GM12878 (cell line): ENCODE results near the gene NTF4. TPM values are rescaled to one million over a fixed set of nuclear protein-coding genes. Genes with fewer than 3 reads are reported as not detected.
"Not testable (repeated sequence)": the region's sequence is repeated elsewhere in the genome, so short reads cannot be mapped to it uniquely, and the experiment has no call there.

ENCODE experiments used
- ATAC-seq: fragments of 200-7000 bp; cut with Tn5 transposase; 3 replicates; pipeline ENCODE4 v1.9.1; 2020; ENCODE audit warnings: mild to moderate bottlenecking, moderate library complexity
- BruUV-seq: library from RNA; stranded (reverse); fragments of 400-500 nt; replicated peaks from 2 replicates; lab custom pipeline; 2021; lab: Mats Ljungman, UMichigan
- CTCF ChIA-PET: fragments of 300-600 bp; sonication (Branson Sonifier 250); formaldehyde crosslinking; extraction: SDS; loops from one replicate; lab custom pipeline; 2021; ENCODE audit warnings: inconsistent platforms; lab: Yijun Ruan, JAX
- POLR2A ChIA-PET: fragments of 350-600 bp; formaldehyde crosslinking; extraction: SDS; loops from one replicate; lab custom pipeline; 2021; ENCODE audit warnings: inconsistent platforms; lab: Charles Lee
- RAD21 ChIA-PET: fragments of 300-600 bp; sonication (Branson Sonifier 250); formaldehyde crosslinking; loops from one replicate; lab custom pipeline; 2023; ENCODE audit warnings: antibody characterized with exemption; ENCODE audit not compliant: unreplicated experiment; lab: Charles Lee
- SMC1A ChIA-PET: fragments of 300-600 bp; sonication (Branson Sonifier 250); formaldehyde crosslinking; loops from one replicate; lab custom pipeline; 2023; ENCODE audit not compliant: unreplicated experiment, uncharacterized antibody; lab: Charles Lee
- DNase-seq: peaks from one replicate; pipeline ENCODE4 v3.0.0-alpha.2; 2011; ENCODE audit warnings: low read depth, low spot score
- FAIRE-seq: peaks from 3 replicates; lab custom pipeline; 2011; peaks lifted over from hg19 to GRCh38; lab: Jason Lieb, UNC
- H2AFZ ChIP-seq: 2 replicates; pipeline ENCODE4 v1.6.0; 2011; ENCODE audit warnings: low read depth, low read length, control low read depth; ENCODE audit not compliant: control insufficient read depth
- H3K27ac ChIP-seq: 2 replicates; pipeline ENCODE4 v1.5.1; 2011; ENCODE audit warnings: control low read depth; ENCODE audit not compliant: control insufficient read depth, insufficient read depth
- H3K27me3 ChIP-seq, 2 experiments: replicated peaks in 1 of 2; 2 replicates each; pipeline versions ENCODE4 v1.6.0 to v1.6.1; 2011; ENCODE audit warnings: low read length in 1 of 2; ENCODE audit not compliant: control insufficient read depth in 2 of 2, insufficient read depth in 2 of 2
- H3K36me3 ChIP-seq, 2 experiments: 2 replicates each; pipeline ENCODE4 v1.5.1; 2011; ENCODE audit warnings: low read length in 1 of 2; ENCODE audit not compliant: control insufficient read depth in 2 of 2, insufficient read depth in 2 of 2
- H3K4me1 ChIP-seq: 2 replicates; pipeline ENCODE4 v1.6.1; 2011; ENCODE audit warnings: mild to moderate bottlenecking, low read length, moderate library complexity, mixed read lengths; ENCODE audit not compliant: control insufficient read depth, insufficient read depth
- H3K4me2 ChIP-seq: 2 replicates; pipeline ENCODE4 v1.6.0; 2011; ENCODE audit warnings: control low read depth; ENCODE audit not compliant: control insufficient read depth, insufficient read depth
- H3K4me3 ChIP-seq: fragments of 200-600 bp; sonication (generic); 2 replicates; pipeline ENCODE4 v1.5.1; 2016
- H3K79me2 ChIP-seq: 2 replicates; pipeline ENCODE4 v1.6.0; 2011; ENCODE audit warnings: low read length; ENCODE audit not compliant: control insufficient read depth, insufficient read depth
- H3K9ac ChIP-seq: 2 replicates; pipeline ENCODE4 v1.8.0; 2011; ENCODE audit warnings: low read length, control low read depth, mixed read lengths; ENCODE audit not compliant: control insufficient read depth, insufficient read depth
- H3K9me3 ChIP-seq: replicated peaks from 3 replicates; pipeline ENCODE4 v1.5.1; 2011; ENCODE audit warnings: mild to moderate bottlenecking, low read length; ENCODE audit not compliant: control insufficient read depth, insufficient read depth
- H4K20me1 ChIP-seq: 2 replicates; pipeline ENCODE4 v1.6.0; 2011; ENCODE audit not compliant: control insufficient read depth, insufficient read depth
- CBFB ChIP-seq: IDR thresholded peaks from 2 replicates; pipeline ENCODE4 v1.6.1; 2016; ENCODE audit warnings: antibody characterized with exemption, low read depth
- CHD2 ChIP-seq: IDR thresholded peaks from 2 replicates; pipeline ENCODE4 v1.6.1; 2011; ENCODE audit warnings: low read depth, low read length, improper control_type of control experiment, borderline replicate concordance
- IRF4 ChIP-seq: IDR thresholded peaks from 2 replicates; pipeline ENCODE4 v1.6.1; 2011; ENCODE audit warnings: low read depth, low read length
- JUND ChIP-seq: IDR thresholded peaks from 2 replicates; pipeline ENCODE4 v1.6.1; 2012; ENCODE audit warnings: low read depth, mild to moderate bottlenecking, low read length, improper control_type of control experiment, moderate library complexity
- MEF2B ChIP-seq: fragments of 450-650 bp; IDR thresholded peaks from 2 replicates; pipeline ENCODE4 v1.6.1; 2018; ENCODE audit warnings: mild to moderate bottlenecking, moderate library complexity; ENCODE audit not compliant: partially characterized antibody, poor library complexity, severe bottlenecking
- ZBTB11 ChIP-seq: fragments of 450-650 bp; formaldehyde crosslinking; IDR thresholded peaks from 2 replicates; pipeline ENCODE4 v1.5.0; 2022; ENCODE audit warnings: mild to moderate bottlenecking, missing genetic modification characterization
- ZNF217 ChIP-seq: fragments of 450-650 bp; IDR thresholded peaks from 2 replicates; pipeline ENCODE4 v1.6.1; 2017; ENCODE audit warnings: antibody characterized with exemption, mild to moderate bottlenecking
- WGBS: methylation state at CpG from one replicate; pipeline ENCODE4 v1.1.6; 2016; ENCODE audit warnings: low lambda C conversion rate; ENCODE audit not compliant: insufficient replicate concordance, insufficient coverage; ENCODE audit errors: missing lambda C conversion rate; 5-methylcytosine and 5-hydroxymethylcytosine counted together
- in situ Hi-C: fragments of 300-500 bp; cut with MboI; formaldehyde crosslinking; loops from 9 replicates; pipeline ENCODE4 v1.14.3; 2018; ENCODE audit warnings: mixed read lengths
- intact Hi-C: fragments of 100-400 bp; cut with micrococcal nuclease; formaldehyde crosslinking; loops from one replicate; pipeline ENCODE4 v1.14.2; 2022; ENCODE audit not compliant: unreplicated experiment
- polyA plus RNA-seq, 11 experiments: library from polyadenylated mRNA; depleted of rRNA in 4 of 11; unstranded in 6 of 11; stranded (reverse) in 5 of 11; fragments of >200 nt; fragmentation: Nextera tagmentation in 4 of 11; fragmentation: Illumina TruSeq in 1 of 11; extraction: Ambion mirVana in 4 of 11; extraction: Trizol in 1 of 11; gene quantifications; 1 replicate in 1 of 11; 2 replicates in 10 of 11; pipeline versions ENCODE4 v1.2.1 to v1.2.3, GENCODE V29; 2011 to 2016; ENCODE audit warnings: inconsistent platforms in 2 of 11, missing spikeins in 2 of 11, low read depth in 1 of 11
- total RNA-seq, 4 experiments: library from RNA; depleted of rRNA in 3 of 4; stranded (reverse); fragments of >200 nt in 3 of 4; fragmentation: Illumina TruSeq in 1 of 4; extraction: Trizol in 1 of 4; gene quantifications; 2 replicates each; pipeline versions ENCODE4 v1.2.1 to v1.2.3, GENCODE V29; 2013 to 2021
- TF ChIP-seq, protein P1 (sequence below): IDR thresholded peaks from 2 replicates; pipeline ENCODE4 v1.6.1; 2011; ENCODE audit warnings: low read depth, low read length, improper control_type of control experiment, borderline replicate concordance

The NTF4 gene
- total and polyA plus RNA-seq, 10 of the 15 experiments (the other 5 are each of a cell fraction or from before 2014, with no cell fraction given), result not detected

GRCh38 chr19:49019242-49019932 lies 45.2 kb downstream of the NTF4 start (continued):
- TF ChIP-seq CBFB (no peak), ZBTB11 (CRISPR knock-in tag) (no peak), JUND (no peak), ZNF217 (no peak), IRF4 (no peak), CHD2 (no peak), MEF2B (no peak)
- TF ChIP-seq, protein P1, sequence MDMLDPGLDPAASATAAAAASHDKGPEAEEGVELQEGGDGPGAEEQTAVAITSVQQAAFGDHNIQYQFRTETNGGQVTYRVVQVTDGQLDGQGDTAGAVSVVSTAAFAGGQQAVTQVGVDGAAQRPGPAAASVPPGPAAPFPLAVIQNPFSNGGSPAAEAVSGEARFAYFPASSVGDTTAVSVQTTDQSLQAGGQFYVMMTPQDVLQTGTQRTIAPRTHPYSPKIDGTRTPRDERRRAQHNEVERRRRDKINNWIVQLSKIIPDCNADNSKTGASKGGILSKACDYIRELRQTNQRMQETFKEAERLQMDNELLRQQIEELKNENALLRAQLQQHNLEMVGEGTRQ, result no peak

GRCh38 chr19:49018388-49019241 lies 46.0 kb downstream of the NTF4 start:
- H3K79me2 ChIP-seq, H2AFZ ChIP-seq: not testable (repeated sequence)

More at GRCh38 chr19:49018388-49019241, 46.0 kb downstream of the NTF4 start:
- intact Hi-C loops, H3K27me3 ChIP-seq, H4K20me1 ChIP-seq, H3K36me3 ChIP-seq, H3K9ac ChIP-seq, H3K9me3 ChIP-seq, SMC1A ChIA-PET, FAIRE-seq, RAD21 ChIA-PET, in situ Hi-C loops, H3K27ac ChIP-seq, DNase-seq, BruUV-seq: not testable (repeated sequence)
- Histone ChIP-seq H3K4me1 (peaks cover 15% of the 10 kb centered on the region), H3K4me3 (peak overlapping the region; percentile 58; the same call in 1 of the 2 replicates), H3K4me2 (peak overlapping the region; percentile 82)
- 0 out of 3 replicates have a peak, but pooled peaks have one; percentile 8 for ATAC-seq
- WGBS, result 10% methylated on average over 30 of the region's 50 CpGs
- CTCF ChIA-PET, result interaction anchor here (0.8 to 3.1 kb wide), 4 partner anchors 21 to 88 kb away, joined by 3 to 14 read pairs (median 4); partner anchors contain the start of genes GYS1 and RUVBL2
- POLR2A ChIA-PET, result interaction anchor here (0.6 kb wide), 1 partner anchor 483 kb away, joined by 6 read pairs; no protein-coding TSS in a partner anchor
